HG02798 (cell line): ENCODE measurements around the gene WBP1L.
A peak's percentile ranks its signal among the peaks of the same experiment; 100 is the strongest.
"Not testable (repeated sequence)": the region's sequence is repeated elsewhere in the genome, so short reads cannot be mapped to it uniquely, and the experiment has no call there.

Source experiments
- ATAC-seq: cut with Tn5 transposase; IDR thresholded peaks from one replicate; pipeline ENCODE4 v1.9.1; 2021; ENCODE audit warnings: mild to moderate bottlenecking; ENCODE audit not compliant: unreplicated experiment, poor library complexity

Gene WBP1L

DNA sequence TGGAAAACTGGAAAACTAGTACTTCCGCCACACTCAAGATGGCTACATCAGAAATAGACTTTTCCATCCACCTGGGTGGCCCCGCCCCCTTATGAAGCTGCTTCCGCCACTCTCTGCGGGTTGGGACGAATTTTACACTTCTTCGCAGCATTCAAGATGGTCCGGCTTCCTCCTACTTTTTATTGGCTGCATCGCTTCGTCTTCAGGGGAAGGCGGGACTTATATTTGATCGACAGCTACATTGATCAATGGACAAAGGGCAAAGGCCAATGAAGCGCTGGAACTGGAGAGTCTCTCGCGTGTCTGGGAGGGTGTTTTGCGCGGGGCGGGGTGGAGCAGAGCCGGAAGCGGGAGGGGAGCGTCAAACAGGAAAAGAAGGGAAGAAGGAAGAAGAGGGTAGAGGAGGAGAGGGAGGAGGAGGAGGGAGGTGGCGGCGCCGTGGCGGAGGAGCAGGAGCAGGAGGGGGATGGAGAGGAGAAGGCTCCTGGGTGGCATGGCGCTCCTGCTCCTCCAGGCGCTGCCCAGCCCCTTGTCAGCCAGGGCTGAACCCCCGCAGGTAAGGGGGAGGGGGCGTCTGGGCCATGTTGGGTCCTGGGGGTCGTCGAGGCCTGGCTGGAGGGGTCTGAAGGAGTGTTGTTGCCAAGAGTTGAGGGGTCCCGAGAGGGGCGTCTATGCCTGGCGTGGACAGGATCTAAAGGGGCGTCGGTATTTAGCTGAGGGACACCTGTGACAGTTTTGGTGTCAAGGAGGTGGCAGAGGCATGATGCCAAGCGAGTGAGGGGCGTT lies at the start of gene WBP1L:
WBP1L (plus strand) TSS at position 361 of the 786 bp plus-strand sequence; CDS start at position 467, 106 bp downstream.
- ATAC-seq = peak; percentile 98

DNA sequence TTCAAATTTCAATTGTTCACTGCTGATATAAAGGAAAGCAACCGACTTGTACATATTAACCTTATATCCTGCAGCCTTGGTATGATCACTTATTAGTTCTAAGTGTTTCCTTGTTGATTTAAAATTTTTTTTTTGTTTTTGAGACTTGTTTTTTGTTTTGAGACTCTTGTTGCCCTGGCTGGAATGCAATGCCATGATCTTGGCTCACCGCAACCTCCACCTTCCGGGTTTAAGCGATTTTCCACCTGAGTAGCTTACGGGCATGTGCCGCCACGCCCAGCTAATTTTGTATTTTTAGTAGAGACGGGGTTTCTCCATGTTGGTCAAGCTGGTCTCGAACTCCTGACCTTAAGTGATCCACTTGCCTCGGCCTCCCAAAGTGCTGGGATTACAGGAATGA lies 48.3 kb upstream of the WBP1L start:
- not testable (repeated sequence) for ATAC-seq

DNA sequence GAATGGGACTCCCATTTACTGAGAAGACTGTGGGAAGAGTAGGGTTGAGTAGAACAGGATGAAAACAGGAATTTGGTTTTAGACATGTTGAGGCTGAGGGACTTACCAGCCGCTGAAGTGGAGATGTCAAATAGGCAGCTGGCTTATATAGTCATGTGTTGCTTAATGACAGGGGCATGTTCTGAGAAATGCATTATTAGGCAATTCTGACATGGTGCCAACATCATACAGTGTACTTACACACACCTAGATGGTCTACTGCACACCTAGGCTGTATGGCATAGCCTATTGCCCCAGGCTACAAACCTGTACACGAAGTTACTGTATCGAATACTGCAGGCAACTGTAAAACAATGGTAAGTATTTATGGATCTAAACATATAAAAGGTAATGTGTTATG lies 47.0 kb upstream of the WBP1L start:
- ATAC-seq = no peak

DNA sequence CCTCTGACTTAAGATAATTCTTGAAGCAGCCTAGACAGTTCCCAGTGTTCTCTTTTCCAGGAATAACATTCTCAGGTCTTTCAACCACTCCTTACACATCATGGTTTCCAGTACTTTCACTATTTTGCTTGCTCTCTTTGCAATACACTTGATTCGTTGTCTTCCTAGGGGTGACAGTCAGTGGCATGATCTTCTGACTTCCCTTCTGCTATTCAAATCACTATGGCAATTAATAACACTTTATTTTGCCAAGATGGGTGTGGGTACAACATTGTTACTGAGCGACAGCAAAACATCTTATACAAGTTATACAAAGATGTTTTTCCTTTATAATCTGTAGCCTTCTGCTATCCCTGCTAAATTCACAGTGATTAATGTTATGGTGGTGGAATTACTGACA lies 44.9 kb upstream of the WBP1L start:
- ATAC-seq = no peak

DNA sequence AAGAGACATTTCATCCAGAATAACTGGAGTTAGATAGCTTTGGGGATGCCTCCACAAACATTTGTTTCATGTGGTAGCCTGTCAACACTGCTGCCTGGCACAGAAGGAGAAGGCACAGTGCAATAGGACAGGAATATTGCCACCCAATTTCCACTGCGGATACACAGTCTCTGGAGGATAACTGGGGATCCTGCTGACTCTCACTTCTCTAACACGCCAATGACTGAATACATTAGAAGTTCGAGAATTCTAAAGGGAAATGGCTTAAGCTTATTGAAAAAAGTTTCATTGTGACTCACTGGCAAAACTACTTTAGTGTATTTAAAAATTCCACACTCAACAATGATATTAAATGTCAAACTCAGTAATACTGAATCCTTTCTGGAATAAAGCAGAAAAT lies 42.5 kb upstream of the WBP1L start:
- no peak for ATAC-seq

DNA sequence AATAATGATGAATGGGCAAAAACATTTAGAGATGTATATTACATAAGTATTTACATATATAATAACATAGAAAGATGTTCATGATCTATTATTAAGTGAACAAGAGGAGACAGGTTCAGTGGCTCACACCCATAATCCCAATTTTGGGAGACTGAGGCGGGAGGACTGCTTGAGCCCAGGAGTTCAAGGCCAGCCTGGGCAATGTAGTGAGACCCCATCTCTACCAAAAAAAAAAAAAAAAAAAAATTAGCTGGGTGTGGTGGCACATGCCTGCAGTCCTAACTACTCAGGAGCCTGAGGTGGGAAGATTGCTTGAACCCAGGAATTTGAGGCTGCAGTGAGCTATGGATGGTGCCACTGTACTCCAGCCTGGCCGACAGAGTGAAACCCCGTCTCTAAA lies 42.0 kb upstream of the WBP1L start:
- ATAC-seq = no peak

DNA sequence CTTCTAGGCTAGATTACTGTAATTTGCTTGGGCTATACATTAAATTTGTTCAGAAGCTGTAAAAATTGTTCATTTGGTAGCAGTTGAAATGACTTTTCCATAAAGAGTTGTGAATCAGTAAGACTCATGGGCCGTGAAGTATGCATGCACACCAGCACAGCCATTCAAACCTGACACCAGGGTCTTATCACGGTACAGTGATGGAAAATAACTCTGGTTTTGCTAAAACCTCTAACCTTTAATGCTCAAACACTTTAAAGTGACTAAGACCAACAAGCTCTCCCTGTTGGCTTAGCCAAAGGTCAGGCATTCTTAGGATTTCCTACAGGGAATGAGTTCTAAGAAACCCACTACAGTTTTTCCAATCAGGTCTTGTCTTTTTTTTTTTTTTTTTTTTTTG lies 41.0 kb upstream of the WBP1L start:
- no peak for ATAC-seq

DNA sequence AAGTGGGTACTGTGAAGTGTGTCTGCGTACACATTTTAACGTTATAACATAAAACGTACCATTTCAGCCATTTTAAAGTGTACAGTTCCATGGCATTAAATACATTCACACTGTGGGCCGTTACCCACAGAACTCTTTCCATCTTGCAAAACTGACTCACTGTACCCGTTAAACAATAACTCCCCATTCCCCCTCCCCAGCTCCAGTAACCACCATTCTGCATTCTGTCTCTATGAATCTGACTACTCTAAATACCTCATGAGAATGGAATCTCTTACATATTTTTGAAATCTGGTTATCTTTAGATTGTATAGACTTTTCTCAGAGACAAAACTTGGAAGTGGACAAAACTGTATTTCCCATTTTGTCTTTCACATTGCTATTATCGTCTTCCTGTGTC lies 38.8 kb upstream of the WBP1L start:
- ATAC-seq = no peak

DNA sequence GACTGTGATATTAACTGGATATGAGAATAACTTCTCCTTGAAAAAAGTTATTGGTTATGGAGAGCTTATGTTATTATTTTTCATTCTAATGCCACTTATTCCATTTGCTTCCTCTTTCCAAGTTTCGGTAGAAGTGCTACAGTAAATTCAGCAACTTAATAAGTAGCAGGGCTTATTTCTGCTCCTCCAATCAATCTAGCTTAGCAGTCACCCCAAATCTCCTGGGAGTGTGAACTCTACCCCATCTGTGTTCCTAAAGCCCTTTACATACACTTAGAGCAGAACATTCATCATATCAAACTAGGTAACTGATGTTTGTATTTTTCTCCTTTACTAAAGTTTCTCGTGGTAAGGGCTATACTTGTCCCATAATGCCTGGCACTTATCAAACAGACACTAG lies 38.2 kb upstream of the WBP1L start:
- ATAC-seq = no peak

DNA sequence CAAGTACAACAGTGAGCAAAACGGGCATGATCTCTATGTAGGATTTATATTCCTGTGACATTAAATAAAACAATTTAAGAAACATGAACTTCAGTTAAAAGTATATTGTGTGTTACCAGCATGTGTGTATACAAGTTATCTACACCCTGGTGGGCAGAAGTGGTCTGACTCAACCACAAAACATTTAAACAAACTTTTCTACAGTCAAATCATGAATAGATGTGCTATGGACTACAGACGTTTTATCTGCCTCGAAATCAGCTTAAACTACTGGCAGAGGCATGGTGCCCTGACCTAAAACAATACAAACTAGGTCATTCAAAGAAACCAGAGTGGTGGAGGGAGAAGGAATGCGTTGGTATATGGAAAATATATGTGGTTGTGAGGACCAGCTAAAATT lies 33.1 kb upstream of the WBP1L start:
- ATAC-seq = no peak

DNA sequence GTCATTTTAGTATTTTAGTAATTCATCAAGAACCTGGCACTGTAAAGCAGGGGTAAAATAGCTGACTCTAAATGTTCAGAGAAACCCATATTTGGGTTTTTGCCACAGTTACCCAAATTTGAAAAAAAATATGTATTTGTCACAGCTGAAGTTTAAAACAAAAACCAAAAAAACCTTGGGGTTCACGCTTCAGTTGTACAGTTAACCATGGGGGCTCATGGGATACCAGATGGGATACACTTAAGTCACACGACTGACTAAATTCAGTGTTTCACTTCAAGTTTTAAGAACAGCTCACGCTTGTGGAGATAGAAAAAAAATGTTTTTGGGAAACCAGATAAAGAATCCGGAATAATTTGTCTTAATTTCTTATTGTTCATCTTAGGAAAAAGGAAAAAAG lies 31.7 kb upstream of the WBP1L start:
- no peak for ATAC-seq

DNA sequence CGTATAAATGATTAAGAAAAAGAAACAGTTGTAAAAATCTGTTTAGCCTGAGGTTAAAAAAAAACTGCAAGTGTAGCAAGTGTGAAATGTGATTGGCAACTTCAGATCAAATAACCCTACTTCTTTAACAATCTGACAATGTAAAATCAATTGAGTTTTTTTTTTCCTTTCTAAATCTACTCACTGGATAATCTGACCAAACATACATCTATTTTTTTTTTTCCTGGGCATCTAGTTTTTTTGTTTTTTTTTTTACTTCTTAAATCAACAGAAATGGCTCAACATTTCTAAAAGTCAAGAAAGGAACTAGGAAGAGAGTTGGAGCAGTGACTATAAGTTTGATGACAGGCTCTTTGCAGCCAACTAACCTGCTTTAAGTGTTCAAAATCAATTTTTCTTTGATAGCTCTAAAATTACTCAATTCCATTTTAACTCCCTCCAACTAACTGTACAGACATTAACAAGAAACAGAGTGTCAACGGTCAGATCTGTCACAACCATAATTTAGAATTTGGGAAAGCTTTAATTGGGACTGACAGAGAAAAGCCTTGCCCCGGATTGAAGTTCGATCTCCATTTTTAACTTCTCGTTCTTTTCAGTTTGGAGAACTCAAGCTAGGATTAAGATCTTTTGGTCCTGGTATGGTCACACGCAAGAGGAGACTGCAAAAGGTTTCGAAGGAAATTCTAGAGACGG lies 30.8 kb upstream of the WBP1L start:
- ATAC-seq = no peak

DNA sequence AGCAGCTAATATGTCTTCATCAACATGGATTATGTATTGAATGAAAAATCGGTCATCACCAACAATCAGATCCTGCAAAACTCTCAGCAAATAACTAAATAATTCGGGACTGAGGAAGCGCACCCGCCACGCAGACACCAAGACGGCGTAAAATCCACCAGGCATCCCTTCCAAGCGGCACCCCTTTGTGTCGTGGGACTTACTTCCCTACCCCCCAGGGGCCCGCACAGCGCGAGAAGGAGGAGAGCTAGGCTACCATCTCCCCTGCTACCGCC lies 30.3 kb upstream of the WBP1L start:
- ATAC-seq = peak; percentile 40

DNA sequence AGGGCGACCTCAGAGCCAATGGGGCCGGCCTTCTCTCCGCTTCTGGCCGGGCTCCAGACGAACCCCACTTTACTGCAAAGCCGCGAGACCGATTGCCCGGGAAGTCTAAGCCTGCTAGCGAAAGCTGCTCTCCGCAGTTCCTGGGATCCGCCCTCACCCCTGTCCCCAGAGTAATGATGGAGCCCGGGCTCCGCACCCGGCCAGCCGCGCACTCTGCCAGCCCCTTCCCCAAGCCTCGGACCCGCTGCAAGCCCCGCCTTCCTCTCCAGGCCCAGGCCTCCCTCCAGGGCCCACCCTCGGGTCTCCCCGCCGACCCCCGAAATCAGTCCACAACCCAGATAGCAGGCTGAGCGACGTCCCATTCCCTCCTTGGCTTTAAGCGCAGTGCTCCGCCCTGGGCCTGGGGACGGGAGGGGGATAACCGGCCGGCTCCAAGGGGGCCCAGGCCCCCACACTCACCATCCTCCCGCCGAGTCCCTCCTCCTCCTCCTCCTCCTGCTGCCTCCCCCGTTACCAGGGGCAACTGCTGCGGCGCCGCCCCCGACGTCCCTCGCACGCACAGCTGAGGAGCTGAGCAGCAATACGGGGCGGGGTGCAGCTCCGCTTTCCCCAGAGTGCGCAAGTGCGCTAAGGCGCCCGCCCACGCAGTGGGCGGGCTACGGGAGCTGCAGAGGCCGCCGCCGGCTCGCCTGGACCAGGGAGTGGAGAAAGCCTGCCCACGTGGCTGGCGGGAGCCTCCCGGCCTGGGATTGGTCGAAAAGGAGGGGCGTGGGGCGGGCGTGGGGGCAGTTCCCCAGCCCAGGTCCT lies 29.7 kb upstream of the WBP1L start, which contains the start of gene ARL3:
ARL3 (minus strand) TSS at position 584 of the 807 bp plus-strand sequence; CDS start at position 462, 122 bp downstream.
- peak; percentile 88 for ATAC-seq

DNA sequence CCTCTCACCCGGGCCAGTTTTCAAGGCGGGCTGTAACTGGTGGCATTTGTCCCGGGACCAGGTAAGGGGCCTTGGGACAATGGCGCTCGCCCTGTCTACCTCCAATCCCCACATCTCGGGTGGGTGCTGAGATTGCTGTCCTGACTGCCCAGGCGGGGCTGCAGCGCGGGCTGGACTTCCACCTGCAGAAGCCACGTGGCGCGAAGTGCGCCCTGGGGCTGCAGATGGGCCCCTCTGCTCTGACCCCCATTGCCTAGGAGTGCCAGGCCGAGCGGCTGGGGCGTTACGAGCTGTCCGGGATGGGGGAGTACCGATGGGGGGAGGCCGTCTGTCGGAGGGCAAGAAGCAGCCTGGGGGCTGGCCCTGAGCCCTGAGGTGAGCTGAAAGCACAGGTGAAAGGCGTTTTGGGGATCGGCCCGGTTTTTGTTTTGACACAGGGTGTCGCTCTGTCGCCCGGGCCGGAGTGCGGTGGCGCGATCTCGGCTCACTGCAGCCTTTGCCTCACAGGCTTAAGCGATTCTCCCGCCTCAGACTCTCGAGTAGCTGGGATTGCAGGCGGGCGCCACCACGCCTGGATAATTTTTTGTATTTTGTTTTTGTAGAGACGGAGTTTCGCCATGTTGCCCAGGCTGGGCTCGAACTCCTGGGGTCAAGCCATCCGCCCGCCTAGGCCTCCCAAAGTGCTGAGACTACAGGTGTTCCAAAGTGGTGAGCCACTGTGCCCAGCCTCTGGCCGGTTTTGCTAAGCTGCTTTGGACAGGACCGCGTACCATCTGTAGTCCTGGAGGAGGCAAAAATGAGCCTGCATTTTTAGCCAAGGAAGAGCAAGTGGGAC lies 28.9 kb upstream of the WBP1L start, which contains the start of gene SFXN2:
SFXN2 (plus strand) TSS at position 16 of the 835 bp plus-strand sequence. CDS start 12,001 bp downstream, outside the sequence.
- ATAC-seq = peak; percentile 3

DNA sequence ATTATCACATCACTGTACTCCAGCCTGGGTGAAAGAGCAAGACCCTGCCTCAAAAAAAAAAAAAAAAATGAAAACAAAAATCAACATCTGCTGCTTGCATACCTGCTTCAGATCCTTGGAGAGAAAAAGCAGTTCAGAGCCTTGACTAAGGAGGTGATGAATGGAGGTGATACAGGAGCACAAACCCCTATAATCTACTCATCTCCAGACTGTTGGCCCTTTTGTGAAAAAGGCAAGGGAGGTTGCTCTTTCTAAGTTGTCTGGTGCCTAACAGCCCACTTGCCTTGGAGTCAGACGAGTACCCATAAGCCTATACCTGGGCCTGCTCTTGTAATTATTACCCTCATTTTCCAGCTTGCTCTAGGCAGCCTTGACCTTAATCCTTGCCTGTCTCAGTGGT lies 27.9 kb upstream of the WBP1L start:
- ATAC-seq = no peak

DNA sequence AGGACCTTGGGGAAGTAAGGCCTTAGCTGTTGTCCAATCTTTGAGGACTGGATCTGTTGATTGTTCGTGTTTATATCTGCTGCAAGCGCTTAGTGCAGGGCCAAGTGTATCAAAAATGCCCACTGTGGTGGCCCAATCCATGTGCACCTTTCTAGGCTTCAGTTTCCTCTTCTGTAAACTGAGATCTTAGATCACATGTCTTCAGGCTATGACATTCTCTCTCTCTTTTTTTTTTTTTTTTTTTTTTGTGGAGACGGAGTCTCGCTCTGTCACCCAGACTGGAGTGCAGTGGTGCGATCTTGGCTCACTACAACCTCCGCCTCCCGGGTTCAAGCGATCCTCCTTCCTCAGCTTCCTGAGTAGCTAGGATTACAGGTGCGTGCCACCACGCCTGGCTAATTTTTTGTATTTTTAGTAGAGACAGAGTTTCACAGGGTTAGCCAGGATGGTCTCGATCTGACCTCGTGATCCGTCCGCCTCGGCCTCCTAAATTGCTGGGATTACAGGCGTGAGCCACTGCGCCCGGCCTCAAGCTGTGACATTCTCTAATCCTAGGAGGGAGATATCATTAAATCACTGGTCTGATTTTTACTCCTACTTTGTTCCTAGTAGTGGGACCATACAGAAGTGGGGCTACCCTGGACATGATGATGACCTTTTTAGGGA lies 26.7 kb upstream of the WBP1L start:
- ATAC-seq = not testable (repeated sequence)

DNA sequence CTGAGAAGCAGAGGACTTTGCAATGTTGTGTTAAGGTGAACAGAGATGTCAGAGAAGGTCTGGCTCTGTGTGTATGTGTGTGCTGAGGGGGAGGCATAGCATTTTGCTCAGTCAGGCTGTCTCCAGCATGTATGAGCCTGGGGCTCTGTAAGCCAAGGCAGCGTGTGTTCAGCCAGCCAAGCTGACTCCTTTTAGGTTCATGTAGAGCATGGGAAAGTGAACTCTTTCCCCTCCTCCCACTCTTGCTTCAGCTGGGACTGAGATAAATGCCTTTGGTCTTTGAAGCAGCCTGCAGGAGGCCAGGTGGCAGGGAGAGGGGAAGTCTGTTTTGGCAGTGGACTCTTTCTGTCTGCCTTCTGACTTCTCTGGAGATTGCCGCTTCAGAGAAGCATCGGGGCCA lies 25.5 kb upstream of the WBP1L start:
- ATAC-seq = no peak

DNA sequence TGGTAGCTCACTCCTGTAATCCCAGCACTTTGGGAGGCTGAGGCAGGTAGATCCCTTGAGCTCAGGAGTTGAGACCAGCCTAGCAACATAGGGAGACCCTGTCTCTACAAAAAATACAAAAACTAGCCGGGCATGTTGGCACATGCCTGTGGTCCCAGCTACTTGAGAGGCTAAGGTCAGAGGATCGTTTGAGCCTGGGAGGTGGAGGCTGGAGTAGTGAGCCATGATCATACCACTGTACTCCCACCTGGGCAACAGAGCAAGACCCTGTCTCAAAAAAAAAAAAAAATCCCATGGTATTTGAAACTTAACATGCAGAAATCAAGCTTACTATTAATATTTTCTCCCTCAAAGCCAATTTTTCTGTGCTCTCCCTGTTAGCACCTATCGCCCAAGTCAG lies 23.4 kb upstream of the WBP1L start:
- no peak for ATAC-seq
